HepG2 (cell line): ENCODE measurements around the gene ZMYND8. TPM values are rescaled to one million over a fixed set of nuclear protein-coding genes. Genes with fewer than 3 reads are reported as not detected.
A peak's percentile ranks its signal among the peaks of the same experiment; 100 is the strongest.

Experiments
- E2F1 ChIP-seq: sonication (generic); formaldehyde crosslinking; IDR thresholded peaks from 2 replicates; pipeline ENCODE4 v1.5.0; 2020; ENCODE audit warnings: missing genetic modification reagents
- FOSL2 ChIP-seq: sonication (generic); formaldehyde crosslinking; IDR thresholded peaks from 2 replicates; pipeline ENCODE4 v1.4.0; 2020; ENCODE audit warnings: missing genetic modification reagents
- KAT8 ChIP-seq: IDR thresholded peaks from 2 replicates; pipeline ENCODE4 v1.6.1; 2016; ENCODE audit warnings: missing genetic modification reagents, missing compliant biosample characterization
- MXD4 ChIP-seq: IDR thresholded peaks from 2 replicates; pipeline ENCODE4 v1.6.1; 2016; ENCODE audit warnings: mild to moderate bottlenecking, missing biosample characterization, missing genetic modification reagents
- PHF8 ChIP-seq: sonication (generic); formaldehyde crosslinking; IDR thresholded peaks from 2 replicates; pipeline ENCODE4 v1.5.0; 2020; ENCODE audit warnings: missing genetic modification reagents
- POLR2AphosphoS2 ChIP-seq: IDR thresholded peaks from 2 replicates; pipeline ENCODE4 v1.6.1; 2011; ENCODE audit warnings: low read depth, low read length, improper control_type of control experiment
- PTBP1 ChIP-seq: fragments of 200-400 bp; formaldehyde crosslinking; IDR thresholded peaks from 2 replicates; pipeline ENCODE4 v1.6.1; 2018; ENCODE audit warnings: low read length, low read depth; ENCODE audit not compliant: poor library complexity, severe bottlenecking
- RARG ChIP-seq: sonication (generic); formaldehyde crosslinking; IDR thresholded peaks from 2 replicates; pipeline ENCODE4 v1.4.0; 2020; ENCODE audit warnings: low read depth, mild to moderate bottlenecking, missing genetic modification reagents
- TBX2 ChIP-seq: sonication (generic); formaldehyde crosslinking; IDR thresholded peaks from 2 replicates; pipeline ENCODE4 v1.5.0; 2020; ENCODE audit warnings: missing genetic modification reagents, mild to moderate bottlenecking, borderline replicate concordance
- ZBTB46 ChIP-seq: sonication (generic); formaldehyde crosslinking; IDR thresholded peaks from 2 replicates; pipeline ENCODE4 v1.4.0; 2020; ENCODE audit warnings: mild to moderate bottlenecking, missing genetic modification reagents, borderline replicate concordance
- ZMYM4 ChIP-seq: sonication (generic); formaldehyde crosslinking; IDR thresholded peaks from 2 replicates; pipeline ENCODE4 v1.8.1; 2023; ENCODE audit warnings: mild to moderate bottlenecking, missing genetic modification reagents
- ZNF276 ChIP-seq: sonication (generic); formaldehyde crosslinking; IDR thresholded peaks from 2 replicates; pipeline ENCODE4 v1.4.0; 2020; ENCODE audit warnings: mild to moderate bottlenecking, low read depth, missing genetic modification reagents
- ZNF33A ChIP-seq: sonication (generic); formaldehyde crosslinking; IDR thresholded peaks from 2 replicates; pipeline ENCODE4 v1.5.1; 2020; ENCODE audit warnings: missing genetic modification reagents, mild to moderate bottlenecking, moderate library complexity, borderline replicate concordance
- ZNF382 ChIP-seq: sonication (generic); formaldehyde crosslinking; IDR thresholded peaks from 2 replicates; pipeline ENCODE4 v1.5.0; 2020; ENCODE audit warnings: missing genetic modification reagents, mild to moderate bottlenecking, borderline replicate concordance
- ZNF614 ChIP-seq: IDR thresholded peaks from 2 replicates; pipeline ENCODE4 v1.6.1; 2018; ENCODE audit warnings: missing biosample characterization, missing genetic modification reagents, inconsistent platforms, borderline replicate concordance
- ZNF720 ChIP-seq: sonication (generic); formaldehyde crosslinking; IDR thresholded peaks from 2 replicates; pipeline ENCODE4 v1.4.0; 2020; ENCODE audit warnings: missing genetic modification reagents
- polyA plus RNA-seq, 8 experiments: library from polyadenylated mRNA; depleted of rRNA in 3 of 8; stranded (reverse) in 7 of 8; unstranded in 1 of 8; fragments of >200 nt; fragmentation: Illumina TruSeq in 4 of 8; extraction: Trizol in 4 of 8; gene quantifications; 2 replicates each; pipeline versions ENCODE4 v1.2.1 to v1.2.3, GENCODE V29; 2011 to 2016; ENCODE audit warnings: low read depth in 4 of 8, missing spikeins in 1 of 8, mixed read lengths in 1 of 8; ENCODE audit not compliant: insufficient read depth in 1 of 8
- total RNA-seq, 5 experiments: library from RNA; depleted of rRNA; stranded (reverse); fragments of >200 nt; fragmentation: Illumina TruSeq; extraction: Trizol; gene quantifications; 2 replicates each; pipeline ENCODE4 v1.2.3, GENCODE V29; 2016; ENCODE audit warnings: low read depth in 1 of 5
- TF ChIP-seq, protein P1 (sequence below): sonication (generic); formaldehyde crosslinking; IDR thresholded peaks from 2 replicates; pipeline ENCODE4 v1.4.0; 2020; ENCODE audit warnings: mild to moderate bottlenecking, missing genetic modification reagents
- TF ChIP-seq, protein P2 (sequence below): sonication (generic); formaldehyde crosslinking; IDR thresholded peaks from 2 replicates; pipeline ENCODE4 v1.4.0; 2020; ENCODE audit warnings: missing genetic modification reagents
- TF ChIP-seq, protein P3 (sequence below): sonication (generic); formaldehyde crosslinking; conservative IDR thresholded peaks from 2 replicates; pipeline ENCODE4 v1.4.0; 2020; ENCODE audit warnings: missing genetic modification reagents
- TF ChIP-seq, protein P4 (sequence below): sonication (generic); formaldehyde crosslinking; IDR thresholded peaks from 2 replicates; pipeline ENCODE4 v1.9.0; 2021; ENCODE audit warnings: missing genetic modification reagents, mild to moderate bottlenecking, borderline replicate concordance

The ZMYND8 gene
- total and polyA plus RNA-seq, 2 of the 13 experiments (the other 11 are each of a cell fraction or from before 2014, with no cell fraction given), result 53.9 to 84.7 TPM

GRCh38 chr20:47353692-47354463, 2.6 kb downstream of the ZMYND8 start (continued):
- TF ChIP-seq ZBTB46 (no peak), PTBP1 (no peak), ZMYM4 (peak; percentile 82; the same call in 1 of the 2 replicates), ZNF382 (CRISPR knock-in tag) (no peak), FOSL2 (no peak; the same call in 1 of the 2 replicates), POLR2AphosphoS2 (no peak), KAT8 (CRISPR knock-in tag) (peak; percentile 12; the same call in 1 of the 2 replicates), ZNF33A (0 out of 2 replicates have a peak, but pooled peaks have one; percentile 22), ZNF614 (CRISPR knock-in tag) (no peak), ZNF720 (CRISPR knock-in tag) (no peak), MXD4 (CRISPR knock-in tag) (no peak), RARG (no peak), E2F1 (CRISPR knock-in tag) (no peak), ZNF276 (no peak), TBX2 (CRISPR knock-in tag) (no peak), PHF8 (CRISPR knock-in tag) (no peak)
- TF ChIP-seq, protein P1, sequence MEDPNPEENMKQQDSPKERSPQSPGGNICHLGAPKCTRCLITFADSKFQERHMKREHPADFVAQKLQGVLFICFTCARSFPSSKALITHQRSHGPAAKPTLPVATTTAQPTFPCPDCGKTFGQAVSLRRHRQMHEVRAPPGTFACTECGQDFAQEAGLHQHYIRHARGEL (CRISPR knock-in tag), result no peak
- TF ChIP-seq, protein P2, sequence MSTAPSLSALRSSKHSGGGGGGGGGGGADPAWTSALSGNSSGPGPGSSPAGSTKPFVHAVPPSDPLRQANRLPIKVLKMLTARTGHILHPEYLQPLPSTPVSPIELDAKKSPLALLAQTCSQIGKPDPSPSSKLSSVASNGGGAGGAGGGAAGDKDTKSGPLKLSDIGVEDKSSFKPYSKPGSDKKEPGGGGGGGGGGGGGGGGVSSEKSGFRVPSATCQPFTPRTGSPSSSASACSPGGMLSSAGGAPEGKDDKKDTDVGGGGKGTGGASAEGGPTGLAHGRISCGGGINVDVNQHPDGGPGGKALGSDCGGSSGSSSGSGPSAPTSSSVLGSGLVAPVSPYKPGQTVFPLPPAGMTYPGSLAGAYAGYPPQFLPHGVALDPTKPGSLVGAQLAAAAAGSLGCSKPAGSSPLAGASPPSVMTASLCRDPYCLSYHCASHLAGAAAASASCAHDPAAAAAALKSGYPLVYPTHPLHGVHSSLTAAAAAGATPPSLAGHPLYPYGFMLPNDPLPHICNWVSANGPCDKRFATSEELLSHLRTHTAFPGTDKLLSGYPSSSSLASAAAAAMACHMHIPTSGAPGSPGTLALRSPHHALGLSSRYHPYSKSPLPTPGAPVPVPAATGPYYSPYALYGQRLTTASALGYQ (CRISPR knock-in tag), result no peak
- TF ChIP-seq, protein P3, sequence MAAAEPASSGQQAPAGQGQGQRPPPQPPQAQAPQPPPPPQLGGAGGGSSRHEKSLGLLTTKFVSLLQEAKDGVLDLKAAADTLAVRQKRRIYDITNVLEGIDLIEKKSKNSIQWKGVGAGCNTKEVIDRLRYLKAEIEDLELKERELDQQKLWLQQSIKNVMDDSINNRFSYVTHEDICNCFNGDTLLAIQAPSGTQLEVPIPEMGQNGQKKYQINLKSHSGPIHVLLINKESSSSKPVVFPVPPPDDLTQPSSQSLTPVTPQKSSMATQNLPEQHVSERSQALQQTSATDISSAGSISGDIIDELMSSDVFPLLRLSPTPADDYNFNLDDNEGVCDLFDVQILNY (CRISPR knock-in tag), result no peak
- TF ChIP-seq, protein P4, sequence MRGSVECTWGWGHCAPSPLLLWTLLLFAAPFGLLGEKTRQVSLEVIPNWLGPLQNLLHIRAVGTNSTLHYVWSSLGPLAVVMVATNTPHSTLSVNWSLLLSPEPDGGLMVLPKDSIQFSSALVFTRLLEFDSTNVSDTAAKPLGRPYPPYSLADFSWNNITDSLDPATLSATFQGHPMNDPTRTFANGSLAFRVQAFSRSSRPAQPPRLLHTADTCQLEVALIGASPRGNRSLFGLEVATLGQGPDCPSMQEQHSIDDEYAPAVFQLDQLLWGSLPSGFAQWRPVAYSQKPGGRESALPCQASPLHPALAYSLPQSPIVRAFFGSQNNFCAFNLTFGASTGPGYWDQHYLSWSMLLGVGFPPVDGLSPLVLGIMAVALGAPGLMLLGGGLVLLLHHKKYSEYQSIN (CRISPR knock-in tag), result no peak
